ENCODE data around the gene FBN1. TPM values are rescaled to one million over a fixed set of nuclear protein-coding genes. Genes with fewer than 3 reads are reported as not detected.

FBN1 gene
- polyA plus RNA-seq, 1 donor from 2014 or later = 5.1 TPM

Other genes with a start within 250 kb of the FBN1 start
- gene CEP152, start 165.4 kb upstream of the FBN1 start, polyA plus RNA-seq (ENCODE audit: insufficient read depth, low read depth, low replicate concordance) = 1.1 TPM
- gene EID1, start 232.4 kb upstream of the FBN1 start, polyA plus RNA-seq (ENCODE audit: insufficient read depth, low read depth, low replicate concordance) = 130 TPM

All from brain (organoid and tissue), 1 donor.